ENCODE data around the gene ATP6V1G3.

- TF ChIP-seq CTCF (IDR thresholded peaks at IDR 0.05 in 8 of 11, conservative IDR thresholded peaks at IDR 0.05 in 3 of 11), result no peak
- no peak for TF ChIP-seq POLR2AphosphoS5 (IDR thresholded peaks at IDR 0.05)
Measured at GRCh38 chr1:198498881-198499280, 41.6 kb downstream of the ATP6V1G3 start.

Measured in spleen (tissue), 7 donors.